NCI-H187 treated with DMSO at 0.1 percent for 48 hours (cell line): ENCODE data around the gene LGR5.

Experiments used
- DNase-seq: peaks from one replicate; lab custom pipeline; 2025; lab: John Stamatoyannopoulos, UW

The LGR5 gene

GRCh38 chr12:71599210-71599609, 159.6 kb downstream of the LGR5 start:
- DNase-seq: peak; percentile 17

- DNase-seq: no peak
Measured at GRCh38 chr12:71601546-71601945, 161.9 kb downstream of the LGR5 start.

DNA sequence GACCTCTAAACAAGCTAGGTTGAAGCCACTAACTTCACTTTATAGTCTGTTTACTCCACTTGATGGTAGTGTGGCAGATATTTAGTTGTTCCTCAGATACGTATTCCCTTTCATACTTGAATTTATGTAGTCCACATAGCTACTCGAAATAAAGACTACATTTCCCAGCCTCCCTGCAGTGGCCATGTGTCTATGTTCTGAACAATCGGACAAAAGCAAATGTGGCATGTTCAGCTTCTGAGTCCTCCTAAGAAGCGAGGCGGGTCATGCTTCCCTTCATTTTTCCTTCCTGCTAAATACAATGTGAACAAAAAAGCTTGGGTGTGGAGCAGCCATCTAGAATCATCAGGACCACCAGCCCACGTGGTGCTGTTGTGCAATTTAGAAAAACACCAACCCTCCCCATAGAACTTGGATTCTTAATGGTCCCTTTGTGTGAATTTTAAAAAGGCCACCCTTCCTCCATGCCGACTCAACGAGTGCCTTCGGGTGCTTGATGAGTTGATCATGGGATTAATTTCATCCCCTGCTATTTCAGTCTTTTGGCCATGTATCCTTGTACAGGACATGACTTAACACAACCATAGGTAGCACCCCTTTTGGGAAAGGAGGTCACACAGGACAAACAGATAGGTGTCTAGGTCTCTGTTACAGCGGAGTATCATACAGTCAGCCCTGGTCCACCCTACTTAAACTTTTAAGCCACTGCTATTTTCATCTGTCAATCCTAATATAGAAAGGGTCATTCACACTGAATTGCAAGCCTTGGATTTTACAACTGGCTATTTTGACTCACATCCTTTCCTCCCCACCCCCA, 163.4 kb downstream of the LGR5 start:
- DNase-seq: no peak

DNA sequence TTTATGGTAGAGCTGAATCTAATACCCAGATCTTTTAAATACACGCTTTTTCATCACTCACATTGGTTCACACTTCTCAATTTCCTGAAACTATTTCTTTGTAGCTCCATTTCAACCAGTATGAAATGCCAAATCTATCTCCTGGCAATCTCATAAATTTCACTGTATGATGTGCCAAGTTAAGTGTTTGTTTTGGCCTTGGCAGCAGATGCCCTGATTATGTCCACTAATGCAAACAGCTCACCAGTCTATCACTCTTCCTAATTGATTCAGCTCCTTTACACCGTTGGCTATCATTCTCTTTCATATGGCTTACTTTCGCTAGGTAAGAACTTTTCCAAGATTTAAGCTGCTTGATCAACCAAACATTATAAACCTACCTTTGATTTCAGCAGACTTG, 165.4 kb downstream of the LGR5 start:
- no peak for DNase-seq

- no peak for DNase-seq
Measured at GRCh38 chr12:71607494-71608330, 168.1 kb downstream of the LGR5 start.

DNA sequence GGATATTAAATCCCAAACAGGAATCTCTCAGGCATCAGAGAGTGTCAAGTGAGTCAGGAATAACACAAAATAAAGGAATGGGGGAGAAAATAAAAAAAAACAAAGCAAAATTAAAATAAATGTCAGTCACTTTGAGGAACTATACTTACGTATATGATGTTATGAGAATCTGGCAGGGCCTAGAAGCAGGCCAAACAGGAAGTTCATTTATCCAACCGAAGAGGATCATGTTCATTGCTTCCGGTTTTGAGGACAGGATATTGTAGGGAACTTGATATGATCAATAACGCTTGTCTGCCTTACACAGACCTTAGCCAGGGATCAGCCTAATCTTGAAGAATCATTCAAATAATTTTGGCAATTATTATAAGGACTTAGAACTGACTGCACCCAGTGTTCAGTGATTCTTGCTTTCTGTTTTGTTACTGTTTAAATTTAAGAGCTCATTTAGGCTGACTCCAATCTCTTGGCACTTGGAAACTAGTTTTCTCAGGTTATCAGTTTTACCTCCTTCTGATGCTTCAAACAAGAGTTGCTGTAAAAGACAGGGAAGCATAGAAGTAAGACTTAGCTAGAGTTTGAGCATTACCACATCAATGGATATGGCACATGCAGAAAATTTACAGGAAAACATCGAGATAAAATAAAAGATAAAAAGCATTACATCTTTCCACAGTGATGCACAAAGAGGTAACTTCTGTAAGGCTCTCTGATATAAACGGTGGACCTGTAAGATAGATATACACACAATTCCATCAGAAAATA, 170.6 kb downstream of the LGR5 start:
- DNase-seq: no peak

DNA sequence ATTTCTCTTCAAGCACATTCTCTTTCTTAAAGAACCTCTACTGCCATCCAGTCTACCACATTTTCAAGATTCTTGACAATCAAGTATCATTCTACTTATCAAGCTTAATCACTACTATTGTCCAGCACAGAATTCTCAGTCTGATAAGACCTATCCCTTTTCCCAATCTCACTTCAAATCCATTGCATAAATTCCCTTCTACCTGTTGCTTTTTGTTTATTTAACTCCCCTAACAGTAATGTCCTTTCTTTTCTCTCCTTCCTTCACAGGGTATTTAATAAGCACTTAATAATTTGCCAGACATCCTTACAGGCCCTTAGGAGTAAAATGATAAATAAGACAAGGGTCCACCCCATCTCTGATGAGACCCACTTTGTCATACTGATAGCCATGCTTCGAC, 182.3 kb downstream of the LGR5 start:
- DNase-seq: no peak

DNA sequence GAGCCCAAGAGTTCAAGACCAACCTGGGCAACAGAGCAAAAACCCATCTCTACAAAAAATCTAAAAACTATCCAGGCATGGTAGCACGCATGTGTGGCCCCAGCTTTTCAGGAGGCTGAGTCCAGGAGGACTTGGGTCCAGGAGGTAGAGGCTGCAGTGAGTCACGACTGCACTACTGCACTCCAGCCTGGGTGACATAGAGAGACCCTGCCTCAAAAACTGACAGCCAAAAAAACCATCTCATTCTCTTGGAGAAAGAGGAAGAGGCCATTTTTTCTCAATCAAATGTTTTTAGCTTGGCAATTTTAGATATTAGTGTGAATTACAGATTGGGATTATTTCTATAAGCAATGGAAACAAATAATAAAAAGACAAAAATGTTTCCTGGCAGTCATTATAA, 185.9 kb downstream of the LGR5 start:
- no peak for DNase-seq

DNA sequence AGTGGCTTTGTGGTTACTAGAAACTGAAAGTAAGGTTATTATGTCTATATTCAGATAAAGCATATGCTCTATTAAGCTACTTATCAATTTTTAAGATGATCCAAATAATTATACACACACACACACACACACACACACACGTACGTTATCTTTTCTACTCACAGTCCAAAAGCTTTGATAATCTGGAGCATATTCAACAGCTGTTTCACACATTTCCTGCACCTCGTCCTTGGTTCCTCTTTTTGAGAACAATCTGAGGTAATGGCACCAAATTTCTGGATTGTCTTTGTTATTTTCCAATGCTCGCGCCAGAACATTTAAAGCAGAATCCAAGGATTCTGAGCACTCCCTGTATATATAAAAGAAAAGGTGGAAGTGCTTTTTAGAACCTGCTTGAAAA, 186.5 kb downstream of the LGR5 start:
- no peak for DNase-seq

DNA sequence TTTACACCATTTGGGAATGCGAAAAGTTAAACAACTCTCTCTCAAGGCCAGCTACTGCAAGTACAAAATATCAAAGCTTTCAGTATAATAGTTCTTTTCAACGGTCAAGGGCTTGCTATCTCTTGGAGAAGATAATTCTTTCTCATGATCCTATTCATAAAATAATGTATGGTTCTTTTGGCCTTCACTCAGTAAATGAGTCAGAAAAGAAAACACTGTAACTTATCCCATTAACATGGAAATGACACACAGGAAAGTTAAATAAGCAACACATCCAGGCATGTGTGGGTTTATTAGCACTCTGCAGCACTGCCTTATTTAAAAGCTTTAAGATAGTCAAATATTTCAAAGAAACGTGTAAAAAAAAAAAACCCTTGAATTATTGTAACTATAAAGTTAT, 187.2 kb downstream of the LGR5 start:
- no peak for DNase-seq

GRCh38 chr12:71627438-71628002, 187.9 kb downstream of the LGR5 start:
- DNase-seq: no peak
